IMR-90 (cell line): ENCODE results near the gene HLA-B.

Source experiments
- CHD1 ChIP-seq: IDR thresholded peaks from 2 replicates; pipeline ENCODE4 v1.6.1; 2012; ENCODE audit warnings: low read depth, low read length, improper control_type of control experiment
- MXI1 ChIP-seq: IDR thresholded peaks from 2 replicates; pipeline ENCODE4 v1.6.1; 2012; ENCODE audit warnings: low read depth, mild to moderate bottlenecking, low read length, moderate library complexity, borderline replicate concordance
- RAD21 ChIP-seq: IDR thresholded peaks from 2 replicates; pipeline ENCODE4 v1.6.1; 2012; ENCODE audit warnings: low read length, improper control_type of control experiment
- TF ChIP-seq, protein P1 (sequence below): conservative IDR thresholded peaks from 2 replicates; pipeline ENCODE4 v1.5.1; 2012; ENCODE audit warnings: mild to moderate bottlenecking, low read depth, low read length, improper control_type of control experiment

DNA sequence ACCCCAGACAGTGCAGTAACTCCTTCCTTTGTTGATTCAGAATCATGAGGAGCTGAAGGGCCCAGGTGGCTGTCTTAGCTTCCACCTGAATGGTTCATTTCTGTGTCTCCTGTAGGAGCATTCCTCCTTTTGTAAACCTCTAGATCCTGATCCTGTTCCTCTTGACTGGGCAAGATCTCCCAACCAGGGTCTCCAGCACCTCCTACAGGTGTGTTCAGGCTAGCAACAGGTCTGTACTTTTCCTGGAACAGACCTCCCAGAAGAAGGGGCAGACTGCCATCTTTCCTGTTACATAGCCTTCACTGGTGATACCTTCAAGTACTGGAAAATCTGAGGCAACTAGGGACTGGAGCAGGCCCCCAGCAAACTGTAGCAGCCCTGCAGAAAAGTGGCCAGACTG is 35.2 kb downstream of the HLA-B start:
- TF ChIP-seq, protein P1, sequence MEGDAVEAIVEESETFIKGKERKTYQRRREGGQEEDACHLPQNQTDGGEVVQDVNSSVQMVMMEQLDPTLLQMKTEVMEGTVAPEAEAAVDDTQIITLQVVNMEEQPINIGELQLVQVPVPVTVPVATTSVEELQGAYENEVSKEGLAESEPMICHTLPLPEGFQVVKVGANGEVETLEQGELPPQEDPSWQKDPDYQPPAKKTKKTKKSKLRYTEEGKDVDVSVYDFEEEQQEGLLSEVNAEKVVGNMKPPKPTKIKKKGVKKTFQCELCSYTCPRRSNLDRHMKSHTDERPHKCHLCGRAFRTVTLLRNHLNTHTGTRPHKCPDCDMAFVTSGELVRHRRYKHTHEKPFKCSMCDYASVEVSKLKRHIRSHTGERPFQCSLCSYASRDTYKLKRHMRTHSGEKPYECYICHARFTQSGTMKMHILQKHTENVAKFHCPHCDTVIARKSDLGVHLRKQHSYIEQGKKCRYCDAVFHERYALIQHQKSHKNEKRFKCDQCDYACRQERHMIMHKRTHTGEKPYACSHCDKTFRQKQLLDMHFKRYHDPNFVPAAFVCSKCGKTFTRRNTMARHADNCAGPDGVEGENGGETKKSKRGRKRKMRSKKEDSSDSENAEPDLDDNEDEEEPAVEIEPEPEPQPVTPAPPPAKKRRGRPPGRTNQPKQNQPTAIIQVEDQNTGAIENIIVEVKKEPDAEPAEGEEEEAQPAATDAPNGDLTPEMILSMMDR: no peak
- TF ChIP-seq CHD1: no peak
- no peak for TF ChIP-seq RAD21
- no peak for TF ChIP-seq MXI1
